ENCODE results near the gene TRIM8. TPM values are rescaled to one million over a fixed set of nuclear protein-coding genes. Genes with fewer than 3 reads are reported as not detected.

The TRIM8 gene
- total RNA-seq, 1 experiment from 2014 or later = 36.3 TPM

DNA sequence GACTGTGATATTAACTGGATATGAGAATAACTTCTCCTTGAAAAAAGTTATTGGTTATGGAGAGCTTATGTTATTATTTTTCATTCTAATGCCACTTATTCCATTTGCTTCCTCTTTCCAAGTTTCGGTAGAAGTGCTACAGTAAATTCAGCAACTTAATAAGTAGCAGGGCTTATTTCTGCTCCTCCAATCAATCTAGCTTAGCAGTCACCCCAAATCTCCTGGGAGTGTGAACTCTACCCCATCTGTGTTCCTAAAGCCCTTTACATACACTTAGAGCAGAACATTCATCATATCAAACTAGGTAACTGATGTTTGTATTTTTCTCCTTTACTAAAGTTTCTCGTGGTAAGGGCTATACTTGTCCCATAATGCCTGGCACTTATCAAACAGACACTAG is 61.3 kb downstream of the TRIM8 start:
- no peaks in the 10 kb centered on the region for H3K27me3 Mint-ChIP-seq (ENCODE audit: low read depth)
- H3K4me1 Mint-ChIP-seq = peaks cover 6% of the 10 kb centered on the region
- no peak overlapping the region for H3K27ac Mint-ChIP-seq
- no peak overlapping the region for H3K4me3 Mint-ChIP-seq
- POLR2A ChIA-PET = interaction anchor here (0.9 kb wide), 1 partner anchor 28 kb away, joined by 3 read pairs; no protein-coding TSS in a partner anchor
- H3K36me3 Mint-ChIP-seq = peaks cover 4% of the 10 kb centered on the region
- CTCF ChIA-PET = no interaction called here
- DNase-seq (ENCODE audit: low spot score) (no peak), ATAC-seq (no peak)
- TF ChIP-seq, protein P1, sequence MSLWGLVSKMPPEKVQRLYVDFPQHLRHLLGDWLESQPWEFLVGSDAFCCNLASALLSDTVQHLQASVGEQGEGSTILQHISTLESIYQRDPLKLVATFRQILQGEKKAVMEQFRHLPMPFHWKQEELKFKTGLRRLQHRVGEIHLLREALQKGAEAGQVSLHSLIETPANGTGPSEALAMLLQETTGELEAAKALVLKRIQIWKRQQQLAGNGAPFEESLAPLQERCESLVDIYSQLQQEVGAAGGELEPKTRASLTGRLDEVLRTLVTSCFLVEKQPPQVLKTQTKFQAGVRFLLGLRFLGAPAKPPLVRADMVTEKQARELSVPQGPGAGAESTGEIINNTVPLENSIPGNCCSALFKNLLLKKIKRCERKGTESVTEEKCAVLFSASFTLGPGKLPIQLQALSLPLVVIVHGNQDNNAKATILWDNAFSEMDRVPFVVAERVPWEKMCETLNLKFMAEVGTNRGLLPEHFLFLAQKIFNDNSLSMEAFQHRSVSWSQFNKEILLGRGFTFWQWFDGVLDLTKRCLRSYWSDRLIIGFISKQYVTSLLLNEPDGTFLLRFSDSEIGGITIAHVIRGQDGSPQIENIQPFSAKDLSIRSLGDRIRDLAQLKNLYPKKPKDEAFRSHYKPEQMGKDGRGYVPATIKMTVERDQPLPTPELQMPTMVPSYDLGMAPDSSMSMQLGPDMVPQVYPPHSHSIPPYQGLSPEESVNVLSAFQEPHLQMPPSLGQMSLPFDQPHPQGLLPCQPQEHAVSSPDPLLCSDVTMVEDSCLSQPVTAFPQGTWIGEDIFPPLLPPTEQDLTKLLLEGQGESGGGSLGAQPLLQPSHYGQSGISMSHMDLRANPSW (CRISPR knock-in tag; conservative IDR thresholded peaks at IDR 0.05; ENCODE audit: low read depth) = no peak
- TF ChIP-seq NR2C2 (CRISPR knock-in tag; IDR thresholded peaks at IDR 0.05) = no peak
- TF ChIP-seq, protein P2, sequence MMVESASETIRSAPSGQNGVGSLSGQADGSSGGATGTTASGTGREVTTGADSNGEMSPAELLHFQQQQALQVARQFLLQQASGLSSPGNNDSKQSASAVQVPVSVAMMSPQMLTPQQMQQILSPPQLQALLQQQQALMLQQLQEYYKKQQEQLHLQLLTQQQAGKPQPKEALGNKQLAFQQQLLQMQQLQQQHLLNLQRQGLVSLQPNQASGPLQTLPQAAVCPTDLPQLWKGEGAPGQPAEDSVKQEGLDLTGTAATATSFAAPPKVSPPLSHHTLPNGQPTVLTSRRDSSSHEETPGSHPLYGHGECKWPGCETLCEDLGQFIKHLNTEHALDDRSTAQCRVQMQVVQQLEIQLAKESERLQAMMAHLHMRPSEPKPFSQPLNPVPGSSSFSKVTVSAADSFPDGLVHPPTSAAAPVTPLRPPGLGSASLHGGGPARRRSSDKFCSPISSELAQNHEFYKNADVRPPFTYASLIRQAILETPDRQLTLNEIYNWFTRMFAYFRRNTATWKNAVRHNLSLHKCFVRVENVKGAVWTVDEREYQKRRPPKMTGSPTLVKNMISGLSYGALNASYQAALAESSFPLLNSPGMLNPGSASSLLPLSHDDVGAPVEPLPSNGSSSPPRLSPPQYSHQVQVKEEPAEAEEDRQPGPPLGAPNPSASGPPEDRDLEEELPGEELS (CRISPR knock-in tag; IDR thresholded peaks at IDR 0.05) = no peak
- TF ChIP-seq RORB (CRISPR knock-in tag; IDR thresholded peaks at IDR 0.05) = no peak
- TF ChIP-seq ZNF671 (CRISPR knock-in tag; IDR thresholded peaks at IDR 0.05) = no peak
- TF ChIP-seq IRF2 (CRISPR knock-in tag; IDR thresholded peaks at IDR 0.05; ENCODE audit: borderline replicate concordance, low read depth) = no peak
- TF ChIP-seq, protein P3, sequence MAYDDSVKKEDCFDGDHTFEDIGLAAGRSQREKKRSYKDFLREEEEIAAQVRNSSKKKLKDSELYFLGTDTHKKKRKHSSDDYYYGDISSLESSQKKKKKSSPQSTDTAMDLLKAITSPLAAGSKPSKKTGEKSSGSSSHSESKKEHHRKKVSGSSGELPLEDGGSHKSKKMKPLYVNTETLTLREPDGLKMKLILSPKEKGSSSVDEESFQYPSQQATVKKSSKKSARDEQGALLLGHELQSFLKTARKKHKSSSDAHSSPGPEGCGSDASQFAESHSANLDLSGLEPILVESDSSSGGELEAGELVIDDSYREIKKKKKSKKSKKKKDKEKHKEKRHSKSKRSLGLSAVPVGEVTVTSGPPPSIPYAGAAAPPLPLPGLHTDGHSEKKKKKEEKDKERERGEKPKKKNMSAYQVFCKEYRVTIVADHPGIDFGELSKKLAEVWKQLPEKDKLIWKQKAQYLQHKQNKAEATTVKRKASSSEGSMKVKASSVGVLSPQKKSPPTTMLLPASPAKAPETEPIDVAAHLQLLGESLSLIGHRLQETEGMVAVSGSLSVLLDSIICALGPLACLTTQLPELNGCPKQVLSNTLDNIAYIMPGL (CRISPR knock-in tag; IDR thresholded peaks at IDR 0.05) = no peak
- no peak for TF ChIP-seq ZNF396 (CRISPR knock-in tag; IDR thresholded peaks at IDR 0.05; ENCODE audit: borderline replicate concordance)
- no peak for TF ChIP-seq KAT7 (CRISPR knock-in tag; IDR thresholded peaks at IDR 0.05; ENCODE audit: borderline replicate concordance)
- TF ChIP-seq AFF4 (CRISPR knock-in tag; IDR thresholded peaks at IDR 0.05; ENCODE audit: borderline replicate concordance) = no peak
- no peak for TF ChIP-seq PRDM15 (CRISPR knock-in tag; IDR thresholded peaks at IDR 0.05)
- no peak for TF ChIP-seq ZNF232 (CRISPR knock-in tag; IDR thresholded peaks at IDR 0.05)
- TF ChIP-seq ZBTB43 (CRISPR knock-in tag; IDR thresholded peaks at IDR 0.05) = no peak
- TF ChIP-seq, protein P4, sequence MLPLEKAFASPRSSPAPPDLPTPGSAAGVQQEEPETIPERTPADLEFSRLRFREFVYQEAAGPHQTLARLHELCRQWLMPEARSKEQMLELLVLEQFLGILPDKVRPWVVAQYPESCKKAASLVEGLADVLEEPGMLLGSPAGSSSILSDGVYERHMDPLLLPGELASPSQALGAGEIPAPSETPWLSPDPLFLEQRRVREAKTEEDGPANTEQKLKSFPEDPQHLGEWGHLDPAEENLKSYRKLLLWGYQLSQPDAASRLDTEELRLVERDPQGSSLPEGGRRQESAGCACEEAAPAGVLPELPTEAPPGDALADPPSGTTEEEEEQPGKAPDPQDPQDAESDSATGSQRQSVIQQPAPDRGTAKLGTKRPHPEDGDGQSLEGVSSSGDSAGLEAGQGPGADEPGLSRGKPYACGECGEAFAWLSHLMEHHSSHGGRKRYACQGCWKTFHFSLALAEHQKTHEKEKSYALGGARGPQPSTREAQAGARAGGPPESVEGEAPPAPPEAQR (CRISPR knock-in tag; IDR thresholded peaks at IDR 0.05) = no peak
- TF ChIP-seq, protein P5, sequence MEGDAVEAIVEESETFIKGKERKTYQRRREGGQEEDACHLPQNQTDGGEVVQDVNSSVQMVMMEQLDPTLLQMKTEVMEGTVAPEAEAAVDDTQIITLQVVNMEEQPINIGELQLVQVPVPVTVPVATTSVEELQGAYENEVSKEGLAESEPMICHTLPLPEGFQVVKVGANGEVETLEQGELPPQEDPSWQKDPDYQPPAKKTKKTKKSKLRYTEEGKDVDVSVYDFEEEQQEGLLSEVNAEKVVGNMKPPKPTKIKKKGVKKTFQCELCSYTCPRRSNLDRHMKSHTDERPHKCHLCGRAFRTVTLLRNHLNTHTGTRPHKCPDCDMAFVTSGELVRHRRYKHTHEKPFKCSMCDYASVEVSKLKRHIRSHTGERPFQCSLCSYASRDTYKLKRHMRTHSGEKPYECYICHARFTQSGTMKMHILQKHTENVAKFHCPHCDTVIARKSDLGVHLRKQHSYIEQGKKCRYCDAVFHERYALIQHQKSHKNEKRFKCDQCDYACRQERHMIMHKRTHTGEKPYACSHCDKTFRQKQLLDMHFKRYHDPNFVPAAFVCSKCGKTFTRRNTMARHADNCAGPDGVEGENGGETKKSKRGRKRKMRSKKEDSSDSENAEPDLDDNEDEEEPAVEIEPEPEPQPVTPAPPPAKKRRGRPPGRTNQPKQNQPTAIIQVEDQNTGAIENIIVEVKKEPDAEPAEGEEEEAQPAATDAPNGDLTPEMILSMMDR (IDR thresholded peaks at IDR 0.05) = no peak
- TF ChIP-seq ZBTB21 (CRISPR knock-in tag; IDR thresholded peaks at IDR 0.05; ENCODE audit: borderline replicate concordance) = no peak
- no peak for TF ChIP-seq ELF4 (CRISPR knock-in tag; IDR thresholded peaks at IDR 0.05; ENCODE audit: low read depth)
- no peaks in the 10 kb centered on the region for H3K9me3 Mint-ChIP-seq

All from WTC11 (cell line).